Natural killer cell (primary cell): ENCODE measurements around the gene SH2D6. TPM values are rescaled to one million over a fixed set of nuclear protein-coding genes. Genes with fewer than 3 reads are reported as not detected.

Experiments
- ATAC-seq, 3 donors: fragments of 150-1000 bp in 2 of 3; fragments of 200-7000 bp in 1 of 3; cut with Tn5 transposase; 1 replicate in 1 of 3; 2 replicates in 2 of 3; pipeline ENCODE4 v1.10.0; 2021; ENCODE audit warnings: mild to moderate bottlenecking in 2 of 3, moderate library complexity in 2 of 3
- DNase-seq, 2 donors: peaks; one replicate each; pipeline versions ENCODE4 v3.0.0 to v3.0.0-alpha.2; 2013 to 2021; ENCODE audit warnings: mixed read lengths in 1 of 2
- H3K27ac ChIP-seq: one replicate; pipeline ENCODE4 v1.5.1; 2013; ENCODE audit warnings: mild to moderate bottlenecking, low read length
- H3K27me3 ChIP-seq: one replicate; pipeline ENCODE4 v1.6.1; 2013; ENCODE audit warnings: low read length; ENCODE audit not compliant: control insufficient read depth, insufficient read depth
- H3K36me3 ChIP-seq: one replicate; pipeline ENCODE4 v1.6.1; 2013; ENCODE audit warnings: low read length; ENCODE audit not compliant: control insufficient read depth, insufficient read depth
- H3K4me1 ChIP-seq: one replicate; pipeline ENCODE4 v1.6.1; 2013; ENCODE audit warnings: low read length; ENCODE audit not compliant: control insufficient read depth, insufficient read depth
- H3K4me3 ChIP-seq: one replicate; pipeline ENCODE4 v1.5.1; 2013; ENCODE audit warnings: low read length
- H3K9me3 ChIP-seq: one replicate; pipeline ENCODE4 v1.6.1; 2013; ENCODE audit warnings: low read length; ENCODE audit not compliant: control insufficient read depth, insufficient read depth
- H3K27ac Mint-ChIP-seq, 2 donors: one replicate each; pipeline ENCODE4 v1.8.0; 2022; ENCODE audit warnings: mild to moderate bottlenecking in 2 of 2, mixed read lengths in 2 of 2, moderate library complexity in 1 of 2
- H3K27me3 Mint-ChIP-seq, 2 donors: one replicate each; pipeline ENCODE4 v1.8.0; 2022; ENCODE audit warnings: low read depth in 2 of 2, mixed read lengths in 2 of 2
- H3K36me3 Mint-ChIP-seq: one replicate; pipeline ENCODE4 v1.8.0; 2022; ENCODE audit warnings: mixed read lengths
- H3K4me1 Mint-ChIP-seq, 2 donors: one replicate each; pipeline ENCODE4 v1.8.0; 2022; ENCODE audit warnings: mixed read lengths in 2 of 2
- H3K4me3 Mint-ChIP-seq: one replicate; pipeline ENCODE4 v1.8.0; 2022; ENCODE audit warnings: mild to moderate bottlenecking, moderate library complexity, mixed read lengths
- H3K9me3 Mint-ChIP-seq, 2 donors: one replicate each; pipeline ENCODE4 v1.8.0; 2022; ENCODE audit warnings: mixed read lengths in 2 of 2
- CTCF ChIP-seq: fragments of 200-600 bp; IDR thresholded peaks from one replicate; pipeline ENCODE4 v1.8.0; 2022; ENCODE audit warnings: antibody characterized with exemption
- WGBS: methylation state at CpG from one replicate; pipeline ENCODE4 v1.1.7; 2013; ENCODE audit warnings: missing lambda C conversion rate; ENCODE audit not compliant: insufficient coverage; 5-methylcytosine and 5-hydroxymethylcytosine counted together
- intact Hi-C: fragments of 100-400 bp; cut with micrococcal nuclease; formaldehyde crosslinking; loops from one replicate; pipeline ENCODE4 v1.14.2; 2022
- total RNA-seq, 4 donors: library from RNA; stranded (reverse); fragments of 120-200 nt in 1 of 4; gene quantifications; one replicate each; pipeline versions ENCODE4 v1.2.3 to v1.2.4, GENCODE V29; 2013 to 2022

The SH2D6 gene
- total RNA-seq, 3 donors from 2014 or later (not counting 1 experiment from before 2014, with no cell fraction given) = 0.21 to 0.57 TPM; not detected in 1

GRCh38 chr2:85429924-85430289, 11.4 kb downstream of the SH2D6 start:
- Mint-ChIP-seq H3K4me1 (peaks cover 0 to 5% of the 10 kb centered on the region in 2 donors), H3K36me3 (no peaks in the 10 kb centered on the region), H3K27me3 (no peaks in the 10 kb centered on the region), H3K27ac (no peak overlapping the region), H3K4me3 (no peak overlapping the region), H3K9me3 (no peaks in the 10 kb centered on the region)
- Histone ChIP-seq H3K36me3 (no peaks in the 10 kb centered on the region), H3K27ac (no peak overlapping the region), H3K27me3 (no peaks in the 10 kb centered on the region), H3K4me1 (peaks cover 3% of the 10 kb centered on the region), H3K4me3 (no peak overlapping the region), H3K9me3 (no peaks in the 10 kb centered on the region)
- intact Hi-C loops = no loop called here
- ATAC-seq = no peak
- TF ChIP-seq CTCF = no peak
- no peak for DNase-seq
- 80% methylated on average over 1 of the region's 2 CpGs for WGBS

DNA sequence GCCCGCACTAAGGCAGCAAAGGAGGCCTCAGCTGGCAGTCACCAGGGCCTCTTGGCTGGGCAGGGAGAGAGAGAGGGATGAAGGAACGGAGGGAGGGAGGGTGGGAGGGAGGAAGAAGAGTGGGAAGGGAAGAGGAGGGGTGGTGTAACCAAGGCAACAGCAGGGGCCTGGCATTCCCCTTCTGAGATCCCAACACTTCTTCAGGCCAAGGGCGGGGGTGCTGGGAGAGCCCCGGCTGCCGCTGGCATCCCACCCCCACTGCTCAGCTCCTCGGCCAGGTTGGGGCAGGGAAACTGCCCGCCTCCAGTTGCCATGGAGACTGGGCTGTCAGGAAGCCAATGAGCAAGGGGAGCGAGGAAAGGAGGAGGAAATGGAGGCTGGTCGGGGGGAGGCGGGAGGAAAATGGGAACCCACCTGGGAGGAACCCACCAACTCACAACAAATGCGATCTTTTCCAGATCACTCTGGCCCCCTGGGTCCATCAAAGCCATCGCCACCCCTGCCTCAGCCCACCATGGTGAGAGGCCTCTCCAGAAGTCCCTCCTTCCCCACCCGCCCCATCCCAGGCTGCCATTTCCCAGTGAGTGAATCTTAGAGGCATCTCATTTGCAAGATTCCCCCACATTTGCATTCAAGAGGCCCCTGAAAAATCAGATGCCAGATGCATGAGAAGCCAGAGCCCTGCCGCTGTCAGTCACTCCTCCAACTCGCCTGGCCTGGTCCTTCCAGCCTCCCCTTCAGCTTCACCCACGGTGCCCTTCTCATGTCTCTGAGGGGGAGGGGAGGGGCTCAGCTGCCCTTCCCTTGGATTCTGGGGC, 12.4 kb downstream of the SH2D6 start:
- H3K27ac ChIP-seq = no peak overlapping the region

DNA sequence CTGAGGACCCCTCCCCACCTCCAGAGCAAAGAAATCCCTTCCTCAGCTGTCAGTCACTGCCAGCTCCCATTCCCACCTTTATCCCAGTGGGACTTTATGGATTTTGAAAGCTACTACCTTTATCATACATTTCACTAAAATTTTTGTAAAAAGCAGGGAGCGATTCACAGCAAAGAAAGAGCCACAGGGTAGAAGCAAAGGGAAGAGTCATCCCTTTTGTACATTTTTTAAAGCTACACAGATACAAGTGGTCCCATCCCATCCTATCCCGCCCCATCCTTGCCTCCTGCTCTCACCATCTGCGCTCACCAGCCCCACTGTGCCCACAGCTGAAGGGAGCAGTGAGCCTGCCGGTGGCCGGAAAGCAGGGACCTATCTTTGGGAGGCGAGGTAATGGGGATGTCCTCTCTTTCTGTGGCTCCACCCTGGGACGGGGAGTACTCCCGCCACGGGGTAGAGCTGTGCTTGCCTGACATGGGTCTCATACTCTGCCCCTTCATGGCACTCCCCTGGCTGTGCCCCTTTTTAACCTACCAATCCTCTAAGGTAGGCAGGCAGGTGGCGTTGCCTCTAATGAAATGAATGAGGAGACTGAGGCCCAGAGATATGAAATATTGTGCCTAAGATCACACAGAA, 13.2 kb downstream of the SH2D6 start:
- peaks cover 6% of the 10 kb centered on the region for H3K4me1 ChIP-seq
- no peak for TF ChIP-seq CTCF
- H3K9me3 ChIP-seq = no peaks in the 10 kb centered on the region
- 94% methylated on average over 10 of the region's 10 CpGs for WGBS
- H3K27me3 ChIP-seq = no peaks in the 10 kb centered on the region
- Mint-ChIP-seq H3K9me3 (no peaks in the 10 kb centered on the region), H3K36me3 (no peaks in the 10 kb centered on the region), H3K27ac (no peak overlapping the region), H3K4me3 (no peak overlapping the region), H3K4me1 (peaks cover 0 to 11% of the 10 kb centered on the region in 2 donors), H3K27me3 (no peaks in the 10 kb centered on the region)
- H3K36me3 ChIP-seq = no peaks in the 10 kb centered on the region
- H3K27ac ChIP-seq = no peak overlapping the region
- intact Hi-C loops = no loop called here
- no peak overlapping the region for H3K4me3 ChIP-seq
- no peak for DNase-seq
- no peak for ATAC-seq

More for the DNA sequence above, 12.4 kb downstream of the SH2D6 start:
- 84% methylated on average over 13 of the region's 16 CpGs for WGBS
- Mint-ChIP-seq H3K36me3 (no peaks in the 10 kb centered on the region), H3K4me1 (peaks cover 0 to 6% of the 10 kb centered on the region in 2 donors), H3K9me3 (no peaks in the 10 kb centered on the region), H3K4me3 (no peak overlapping the region), H3K27ac (no peak overlapping the region), H3K27me3 (no peaks in the 10 kb centered on the region)
- ATAC-seq (no peak), DNase-seq (no peak)
- H3K4me1 ChIP-seq = peaks cover 3% of the 10 kb centered on the region
- H3K36me3 ChIP-seq = no peaks in the 10 kb centered on the region
- H3K9me3 ChIP-seq = no peaks in the 10 kb centered on the region
- no peak for TF ChIP-seq CTCF
- intact Hi-C loops = no loop called here
- H3K4me3 ChIP-seq = no peak overlapping the region
- H3K27me3 ChIP-seq = no peaks in the 10 kb centered on the region
